ENCODE results near the gene TXNRD2.

GRCh38 chr22:19885841-19886592, 55.6 kb downstream of the TXNRD2 start:
- TF ChIP-seq CTCF (IDR thresholded peaks at IDR 0.05) (no peak), POLR2A (IDR thresholded peaks at IDR 0.05) (no peak), POLR2AphosphoS5 (IDR thresholded peaks at IDR 0.05) (no peak)
